Esophagus muscularis mucosa (tissue), 4 donors: ENCODE results near the gene CX3CR1.

Source experiments
- EP300 ChIP-seq: sonication (generic); formaldehyde crosslinking; IDR thresholded peaks from one replicate; pipeline ENCODE4 v1.6.1; 2017; ENCODE audit warnings: antibody characterized with exemption
- POLR2A ChIP-seq: fragments of 450-650 bp; IDR thresholded peaks from one replicate; pipeline ENCODE4 v1.6.1; 2017; ENCODE audit warnings: antibody characterized with exemption, moderate library complexity, mild to moderate bottlenecking, low read depth
- POLR2AphosphoS5 ChIP-seq, 2 donors: sonication (generic); formaldehyde crosslinking; IDR thresholded peaks; one replicate each; pipeline ENCODE4 v1.6.1; 2017; ENCODE audit warnings: antibody characterized with exemption in 2 of 2
- TF ChIP-seq, protein P1 (sequence below), 3 experiments: fragments of 200-600 bp in 2 of 3; fragments of 450-650 bp in 1 of 3; sonication (generic) in 2 of 3; IDR thresholded peaks; one replicate each; pipeline ENCODE4 v1.5.1; 2017 to 2019; ENCODE audit warnings: antibody characterized with exemption in 3 of 3, mild to moderate bottlenecking in 2 of 3, moderate library complexity in 1 of 3

DNA sequence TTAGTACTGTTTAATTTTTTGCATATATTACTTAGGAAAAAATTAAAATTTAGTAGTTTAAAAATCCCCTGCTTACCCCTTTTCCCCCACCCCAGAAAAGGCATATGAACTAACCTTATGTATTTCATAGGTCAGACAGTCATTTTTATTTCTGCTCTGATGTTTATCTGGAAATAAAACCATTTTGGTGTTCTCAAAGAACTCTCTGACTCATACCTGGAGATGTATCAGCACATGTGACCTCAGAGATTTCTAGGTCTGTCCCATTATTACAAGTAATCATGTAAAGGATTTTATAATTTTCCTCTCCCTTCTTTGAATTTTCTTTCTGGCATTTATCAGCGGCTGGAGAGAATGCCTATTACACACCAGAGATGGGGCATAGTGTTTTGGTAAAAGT, 35.6 kb upstream of the CX3CR1 start:
- TF ChIP-seq EP300 (no peak), POLR2A (no peak), POLR2AphosphoS5 (IDR thresholded peaks at IDR 0.05) (no peak)
- TF ChIP-seq, protein P1, sequence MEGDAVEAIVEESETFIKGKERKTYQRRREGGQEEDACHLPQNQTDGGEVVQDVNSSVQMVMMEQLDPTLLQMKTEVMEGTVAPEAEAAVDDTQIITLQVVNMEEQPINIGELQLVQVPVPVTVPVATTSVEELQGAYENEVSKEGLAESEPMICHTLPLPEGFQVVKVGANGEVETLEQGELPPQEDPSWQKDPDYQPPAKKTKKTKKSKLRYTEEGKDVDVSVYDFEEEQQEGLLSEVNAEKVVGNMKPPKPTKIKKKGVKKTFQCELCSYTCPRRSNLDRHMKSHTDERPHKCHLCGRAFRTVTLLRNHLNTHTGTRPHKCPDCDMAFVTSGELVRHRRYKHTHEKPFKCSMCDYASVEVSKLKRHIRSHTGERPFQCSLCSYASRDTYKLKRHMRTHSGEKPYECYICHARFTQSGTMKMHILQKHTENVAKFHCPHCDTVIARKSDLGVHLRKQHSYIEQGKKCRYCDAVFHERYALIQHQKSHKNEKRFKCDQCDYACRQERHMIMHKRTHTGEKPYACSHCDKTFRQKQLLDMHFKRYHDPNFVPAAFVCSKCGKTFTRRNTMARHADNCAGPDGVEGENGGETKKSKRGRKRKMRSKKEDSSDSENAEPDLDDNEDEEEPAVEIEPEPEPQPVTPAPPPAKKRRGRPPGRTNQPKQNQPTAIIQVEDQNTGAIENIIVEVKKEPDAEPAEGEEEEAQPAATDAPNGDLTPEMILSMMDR (IDR thresholded peaks at IDR 0.05) = no peak
